ENCODE measurements around the gene MAP1A.
"Not testable (repeated sequence)": the region's sequence is repeated elsewhere in the genome, so short reads cannot be mapped to it uniquely, and the experiment has no call there.

MAP1A gene

DNA sequence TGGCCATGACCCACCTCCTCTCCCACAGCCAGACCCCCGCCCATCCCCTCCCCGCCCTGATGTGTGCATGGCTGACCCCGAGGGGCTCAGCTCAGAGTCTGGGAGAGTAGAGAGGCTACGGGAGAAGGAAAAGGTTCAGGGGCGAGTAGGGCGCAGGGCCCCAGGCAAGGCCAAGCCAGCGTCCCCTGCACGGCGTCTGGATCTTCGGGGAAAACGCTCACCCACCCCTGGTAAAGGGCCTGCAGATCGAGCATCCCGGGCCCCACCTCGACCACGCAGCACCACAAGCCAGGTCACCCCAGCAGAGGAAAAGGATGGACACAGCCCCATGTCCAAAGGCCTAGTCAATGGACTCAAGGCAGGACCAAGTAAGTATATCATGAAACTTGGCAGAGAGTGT lies 11.7 kb downstream of the MAP1A start:
- TF ChIP-seq, protein P1, sequence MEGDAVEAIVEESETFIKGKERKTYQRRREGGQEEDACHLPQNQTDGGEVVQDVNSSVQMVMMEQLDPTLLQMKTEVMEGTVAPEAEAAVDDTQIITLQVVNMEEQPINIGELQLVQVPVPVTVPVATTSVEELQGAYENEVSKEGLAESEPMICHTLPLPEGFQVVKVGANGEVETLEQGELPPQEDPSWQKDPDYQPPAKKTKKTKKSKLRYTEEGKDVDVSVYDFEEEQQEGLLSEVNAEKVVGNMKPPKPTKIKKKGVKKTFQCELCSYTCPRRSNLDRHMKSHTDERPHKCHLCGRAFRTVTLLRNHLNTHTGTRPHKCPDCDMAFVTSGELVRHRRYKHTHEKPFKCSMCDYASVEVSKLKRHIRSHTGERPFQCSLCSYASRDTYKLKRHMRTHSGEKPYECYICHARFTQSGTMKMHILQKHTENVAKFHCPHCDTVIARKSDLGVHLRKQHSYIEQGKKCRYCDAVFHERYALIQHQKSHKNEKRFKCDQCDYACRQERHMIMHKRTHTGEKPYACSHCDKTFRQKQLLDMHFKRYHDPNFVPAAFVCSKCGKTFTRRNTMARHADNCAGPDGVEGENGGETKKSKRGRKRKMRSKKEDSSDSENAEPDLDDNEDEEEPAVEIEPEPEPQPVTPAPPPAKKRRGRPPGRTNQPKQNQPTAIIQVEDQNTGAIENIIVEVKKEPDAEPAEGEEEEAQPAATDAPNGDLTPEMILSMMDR (conservative IDR thresholded peaks at IDR 0.05; ENCODE audit: low read length) = no peak
- no peak for DNase-seq (ENCODE audit: low read depth)
- no peak overlapping the region for H3K4me3 ChIP-seq (ENCODE audit: low read length)

DNA sequence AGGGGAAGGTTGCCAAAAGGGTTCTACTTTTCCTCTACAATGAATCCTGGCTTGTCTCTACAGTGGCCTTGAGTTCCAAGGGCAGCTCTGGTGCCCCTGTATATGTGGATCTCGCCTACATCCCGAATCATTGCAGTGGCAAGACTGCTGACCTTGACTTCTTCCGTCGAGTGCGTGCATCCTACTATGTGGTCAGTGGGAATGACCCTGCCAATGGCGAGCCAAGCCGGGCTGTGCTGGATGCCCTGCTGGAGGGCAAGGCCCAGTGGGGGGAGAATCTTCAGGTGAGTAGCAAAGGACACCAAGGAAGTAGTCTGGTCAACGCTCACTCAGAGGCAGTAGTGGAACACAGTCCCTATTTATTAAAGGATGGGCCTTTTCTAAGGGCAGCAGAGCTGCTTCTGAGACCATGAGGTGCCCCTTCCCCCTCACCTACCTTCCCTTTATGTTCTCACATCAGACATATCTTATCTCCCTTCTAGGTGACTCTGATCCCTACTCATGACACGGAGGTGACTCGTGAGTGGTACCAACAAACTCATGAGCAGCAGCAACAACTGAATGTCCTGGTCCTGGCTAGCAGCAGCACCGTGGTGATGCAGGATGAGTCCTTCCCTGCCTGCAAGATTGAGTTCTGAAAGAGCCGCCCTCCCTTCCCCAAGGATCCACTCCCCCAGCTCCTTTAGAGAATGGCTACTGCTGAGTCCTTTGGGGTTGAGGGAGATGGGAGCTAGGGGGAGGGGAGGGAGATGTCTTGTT lies 12.4 kb downstream of the MAP1A start:
- no peak overlapping the region for H3K4me3 ChIP-seq (ENCODE audit: low read length)
- DNase-seq (ENCODE audit: low read depth) = no peak
- TF ChIP-seq, protein P1 (conservative IDR thresholded peaks at IDR 0.05; ENCODE audit: low read length) = no peak

DNA sequence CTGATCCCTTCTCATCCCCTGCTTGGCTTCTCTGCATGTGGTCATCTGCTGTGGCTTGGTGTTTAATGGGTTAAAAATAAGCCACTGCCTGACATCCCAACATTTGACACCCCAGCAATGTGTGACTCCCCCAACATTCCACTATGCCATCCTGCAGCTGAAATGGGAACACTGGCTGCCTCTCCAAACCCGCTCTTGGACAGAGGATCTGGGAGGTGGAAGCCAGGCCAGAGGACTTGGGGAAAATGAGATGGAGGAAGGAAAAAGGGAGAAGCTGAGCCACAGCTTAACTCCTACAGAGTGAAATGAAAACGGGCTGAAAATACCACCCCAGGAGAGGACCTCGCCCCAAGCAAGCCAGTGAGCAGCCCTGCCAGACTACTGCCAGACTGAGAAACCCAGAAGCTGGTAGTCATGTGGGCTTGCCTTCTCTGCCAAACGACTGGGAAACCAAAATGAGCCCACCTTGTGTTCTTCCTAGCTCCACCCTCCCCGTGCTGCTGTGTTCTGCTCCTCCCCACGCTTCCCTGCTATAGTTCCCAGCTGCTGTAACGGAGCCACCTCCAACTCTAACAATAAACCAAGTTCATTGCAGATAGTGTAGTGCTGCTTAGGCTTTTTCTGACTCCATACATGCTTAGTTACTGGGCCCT lies 13.7 kb downstream of the MAP1A start:
- TF ChIP-seq, protein P1 (conservative IDR thresholded peaks at IDR 0.05; ENCODE audit: low read length) = no peak
- DNase-seq (ENCODE audit: low read depth) = no peak

DNA sequence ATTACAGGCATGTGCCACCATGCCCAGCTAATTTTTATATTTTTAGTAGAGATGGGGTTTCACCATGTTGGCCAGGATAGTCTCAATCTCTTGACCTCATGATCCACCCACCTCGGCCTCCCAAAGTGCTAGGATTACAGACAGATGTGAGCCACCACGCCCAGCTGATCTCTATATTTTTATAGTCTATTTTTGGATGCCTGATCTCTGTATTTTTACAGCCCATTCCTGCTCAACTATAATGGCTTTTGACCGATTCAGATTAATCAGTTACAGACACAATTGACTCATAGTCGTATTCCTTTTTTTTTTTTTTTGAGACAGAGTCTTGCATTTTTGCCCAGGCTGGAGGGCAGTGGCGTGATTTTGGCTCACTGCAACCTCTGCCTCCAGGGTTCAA lies 15.4 kb downstream of the MAP1A start:
- H3K4me3 ChIP-seq (ENCODE audit: low read length) = not testable (repeated sequence)
- peak; percentile 63 for DNase-seq (ENCODE audit: low read depth)

More for the DNA sequence above, 13.7 kb downstream of the MAP1A start:
- H3K4me3 ChIP-seq (ENCODE audit: low read length) = no peak overlapping the region

- no peak for DNase-seq (ENCODE audit: low read depth)
- no peak overlapping the region for H3K4me3 ChIP-seq (ENCODE audit: low read length)
- TF ChIP-seq, protein P1 (conservative IDR thresholded peaks at IDR 0.05; ENCODE audit: low read length) = no peak
Observed at GRCh38 chr15:43534897-43535296, 17.5 kb downstream of the MAP1A start.

DNA sequence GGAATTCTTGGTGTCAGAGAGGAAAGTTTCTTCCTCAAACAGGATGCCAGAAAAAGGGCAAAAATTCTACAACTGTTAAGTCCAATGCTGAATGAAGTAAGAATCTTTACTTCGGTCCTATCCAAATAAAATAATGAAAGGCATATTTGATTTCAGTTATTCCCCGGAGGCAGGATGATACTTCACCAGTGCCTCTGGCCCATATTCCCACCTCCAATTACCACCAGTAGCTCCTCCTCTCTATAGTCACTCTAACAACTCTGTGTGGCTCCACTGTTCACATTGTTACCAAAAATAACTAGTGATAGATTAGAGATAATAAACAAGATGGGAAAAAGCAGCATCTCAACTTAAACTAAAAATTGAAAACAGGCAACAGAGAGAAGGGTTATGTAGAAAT lies 20.7 kb downstream of the MAP1A start:
- DNase-seq (ENCODE audit: low read depth) = no peak

DNA sequence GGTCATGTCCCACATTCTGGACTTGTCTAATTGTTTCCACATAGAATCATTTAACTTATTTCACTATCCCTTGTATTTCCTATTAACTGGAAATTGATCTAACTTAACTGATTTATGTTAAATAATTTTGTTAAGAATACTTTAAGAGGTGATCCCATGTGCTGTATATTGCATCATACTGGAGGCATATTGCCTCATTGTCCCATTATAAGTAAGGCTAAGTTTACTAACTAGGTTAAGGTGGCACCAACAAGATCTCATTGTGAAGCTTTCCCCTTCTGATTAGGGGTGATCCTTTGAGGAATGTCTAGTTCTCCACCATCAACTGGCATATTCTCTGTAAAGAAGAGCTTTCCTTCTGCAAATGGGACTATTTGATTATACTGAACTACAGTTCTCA lies 24.4 kb downstream of the MAP1A start:
- DNase-seq (ENCODE audit: low read depth) = peak; percentile 45

More for the DNA sequence above, 20.7 kb downstream of the MAP1A start:
- TF ChIP-seq, protein P1 (conservative IDR thresholded peaks at IDR 0.05; ENCODE audit: low read length) = no peak
- no peak overlapping the region for H3K4me3 ChIP-seq (ENCODE audit: low read length)

More for the DNA sequence above, 24.4 kb downstream of the MAP1A start:
- H3K4me3 ChIP-seq (ENCODE audit: low read length) = no peak overlapping the region
- TF ChIP-seq, protein P1 (conservative IDR thresholded peaks at IDR 0.05; ENCODE audit: low read length) = no peak

Data from AG10803 (cell line).